ENCODE measurements around the gene RASD2.

The RASD2 gene

GRCh38 chr22:35558719-35559118 is 18.1 kb downstream of the RASD2 start:
- peaks cover 45% of the 10 kb centered on the region for H3K27me3 Mint-ChIP-seq
- H3K4me3 Mint-ChIP-seq: no peak overlapping the region
- H3K27ac Mint-ChIP-seq: no peak overlapping the region
- ATAC-seq (no peak), DNase-seq (no peak)
- no peaks in the 10 kb centered on the region for H3K9me3 Mint-ChIP-seq
- H3K4me1 Mint-ChIP-seq: peaks cover 25% of the 10 kb centered on the region

GRCh38 chr22:35559354-35560005 is 18.8 kb downstream of the RASD2 start:
- no peak for ATAC-seq
- H3K27ac Mint-ChIP-seq: no peak overlapping the region
- no peak for DNase-seq
- no peaks in the 10 kb centered on the region for H3K9me3 Mint-ChIP-seq
- H3K4me3 Mint-ChIP-seq: no peak overlapping the region
- peaks cover 17% of the 10 kb centered on the region for H3K4me1 Mint-ChIP-seq
- H3K27me3 Mint-ChIP-seq: peaks cover 45% of the 10 kb centered on the region

- Mint-ChIP-seq H3K4me3 (no peak overlapping the region), H3K27me3 (peaks cover 44% of the 10 kb centered on the region)
- no peak for DNase-seq
These were observed 19.7 kb downstream of the RASD2 start for GRCh38 chr22:35560366-35560765.

GRCh38 chr22:35560824-35561223 is 20.2 kb downstream of the RASD2 start:
- Mint-ChIP-seq H3K4me1 (peaks cover 15% of the 10 kb centered on the region), H3K4me3 (no peak overlapping the region), H3K27ac (no peak overlapping the region), H3K27me3 (peaks cover 39% of the 10 kb centered on the region), H3K9me3 (no peaks in the 10 kb centered on the region)
- ATAC-seq: no peak
- no peak for DNase-seq

More at GRCh38 chr22:35560366-35560765, 19.7 kb downstream of the RASD2 start:
- Mint-ChIP-seq H3K4me1 (peaks cover 15% of the 10 kb centered on the region), H3K27ac (no peak overlapping the region), H3K9me3 (no peaks in the 10 kb centered on the region)
- no peak for ATAC-seq

GRCh38 chr22:35561796-35562526 is 21.3 kb downstream of the RASD2 start:
- DNase-seq: no peak
- Mint-ChIP-seq H3K4me3 (no peak overlapping the region), H3K27ac (peak overlapping the region; percentile 34 to 68), H3K9me3 (no peaks in the 10 kb centered on the region), H3K4me1 (peaks cover 15% of the 10 kb centered on the region), H3K27me3 (peaks cover 37% of the 10 kb centered on the region)
- no peak for ATAC-seq

GRCh38 chr22:35563211-35563610 is 22.6 kb downstream of the RASD2 start:
- Mint-ChIP-seq H3K27me3 (peaks cover 28% of the 10 kb centered on the region), H3K4me3 (no peak overlapping the region), H3K27ac (no peak overlapping the region)

GRCh38 chr22:35564975-35565867 is 24.6 kb downstream of the RASD2 start:
- Mint-ChIP-seq H3K27me3 (peaks cover 18% of the 10 kb centered on the region), H3K4me3 (no peak overlapping the region), H3K4me1 (peaks cover 9% of the 10 kb centered on the region), H3K9me3 (no peaks in the 10 kb centered on the region), H3K27ac (no peak overlapping the region)
- ATAC-seq: no peak
- DNase-seq: no peak

More at GRCh38 chr22:35563211-35563610, 22.6 kb downstream of the RASD2 start:
- H3K9me3 Mint-ChIP-seq: no peaks in the 10 kb centered on the region
- ATAC-seq (no peak), DNase-seq (no peak)
- H3K4me1 Mint-ChIP-seq: peaks cover 10% of the 10 kb centered on the region

- no peak overlapping the region for H3K4me3 Mint-ChIP-seq
- no peaks in the 10 kb centered on the region for H3K9me3 Mint-ChIP-seq
- no peaks in the 10 kb centered on the region for H3K4me1 Mint-ChIP-seq
- no peaks in the 10 kb centered on the region for H3K27me3 Mint-ChIP-seq
- DNase-seq: no peak
- ATAC-seq: no peak
- H3K27ac Mint-ChIP-seq: no peak overlapping the region
These were observed 26.9 kb downstream of the RASD2 start for GRCh38 chr22:35567351-35568141.

- no peak overlapping the region for H3K4me3 Mint-ChIP-seq
- H3K9me3 Mint-ChIP-seq: no peaks in the 10 kb centered on the region
- DNase-seq (no peak), ATAC-seq (no peak)
- no peak overlapping the region for H3K27ac Mint-ChIP-seq
- H3K27me3 Mint-ChIP-seq: no peaks in the 10 kb centered on the region
- H3K4me1 Mint-ChIP-seq: no peaks in the 10 kb centered on the region
These were observed 28.4 kb downstream of the RASD2 start for GRCh38 chr22:35568751-35569739.

- DNase-seq (no peak), ATAC-seq (no peak)
- no peaks in the 10 kb centered on the region for H3K4me1 Mint-ChIP-seq
- no peaks in the 10 kb centered on the region for H3K27me3 Mint-ChIP-seq
- no peaks in the 10 kb centered on the region for H3K9me3 Mint-ChIP-seq
- H3K4me3 Mint-ChIP-seq: no peak overlapping the region
- H3K27ac Mint-ChIP-seq: no peak overlapping the region
These were observed 29.3 kb downstream of the RASD2 start for GRCh38 chr22:35569916-35570315.

GRCh38 chr22:35570686-35571194 is 30.1 kb downstream of the RASD2 start:
- ATAC-seq (no peak), DNase-seq (no peak)
- no peak overlapping the region for H3K27ac Mint-ChIP-seq
- no peak overlapping the region for H3K4me3 Mint-ChIP-seq
- no peaks in the 10 kb centered on the region for H3K9me3 Mint-ChIP-seq
- H3K27me3 Mint-ChIP-seq: no peaks in the 10 kb centered on the region
- no peaks in the 10 kb centered on the region for H3K4me1 Mint-ChIP-seq

GRCh38 chr22:35572556-35572955 is 31.9 kb downstream of the RASD2 start:
- no peaks in the 10 kb centered on the region for H3K27me3 Mint-ChIP-seq
- no peaks in the 10 kb centered on the region for H3K9me3 Mint-ChIP-seq
- H3K4me3 Mint-ChIP-seq: no peak overlapping the region
- H3K4me1 Mint-ChIP-seq: no peaks in the 10 kb centered on the region
- no peak overlapping the region for H3K27ac Mint-ChIP-seq
- no peak for DNase-seq
- no peak for ATAC-seq

GRCh38 chr22:35575116-35575748 is 34.6 kb downstream of the RASD2 start:
- Mint-ChIP-seq H3K9me3 (peaks cover 0 to 5% of the 10 kb centered on the region in 2 donors), H3K4me3 (no peak overlapping the region), H3K27ac (no peak overlapping the region), H3K4me1 (no peaks in the 10 kb centered on the region), H3K27me3 (no peaks in the 10 kb centered on the region)
- ATAC-seq (peak; percentile 45), DNase-seq (no peak)

- DNase-seq: no peak
- no peak overlapping the region for H3K4me3 Mint-ChIP-seq
- H3K27ac Mint-ChIP-seq: no peak overlapping the region
- peaks cover 0 to 5% of the 10 kb centered on the region in 2 donors for H3K9me3 Mint-ChIP-seq
- no peaks in the 10 kb centered on the region for H3K27me3 Mint-ChIP-seq
- ATAC-seq: no peak
- no peaks in the 10 kb centered on the region for H3K4me1 Mint-ChIP-seq
These were observed 36.0 kb downstream of the RASD2 start for GRCh38 chr22:35576671-35577070.
